SK-N-SH treated with all-trans-retinoic acid at 6 μM for 48 hours (cell line): Measurements from ENCODE around the gene AP3B1.

Experiments
- ARNTL ChIP-seq: fragments of 450-650 bp; formaldehyde crosslinking; IDR thresholded peaks from 2 replicates; pipeline ENCODE4 v1.5.0; 2020; ENCODE audit warnings: low read depth, mild to moderate bottlenecking, moderate library complexity, borderline replicate concordance
- BACH2 ChIP-seq: fragments of 250-450 bp; sonication (Bioruptor Pico); IDR thresholded peaks from 2 replicates; pipeline ENCODE4 v1.9.0; 2021; ENCODE audit warnings: mild to moderate bottlenecking, borderline replicate concordance
- CSRNP3 ChIP-seq: fragments of 250-450 bp; sonication (Bioruptor Pico); IDR thresholded peaks from 2 replicates; pipeline ENCODE4 v1.5.1; 2021; ENCODE audit warnings: mild to moderate bottlenecking, moderate library complexity
- PATZ1 ChIP-seq: fragments of 250-450 bp; sonication (Bioruptor Pico); IDR thresholded peaks from 2 replicates; pipeline ENCODE4 v1.8.0; 2020; ENCODE audit warnings: mild to moderate bottlenecking, moderate library complexity, borderline replicate concordance
- POU6F1 ChIP-seq: fragments of 250-450 bp; sonication (Bioruptor Pico); IDR thresholded peaks from 2 replicates; pipeline ENCODE4 v1.8.0; 2021; ENCODE audit warnings: low read depth, mild to moderate bottlenecking, moderate library complexity, borderline replicate concordance
- RARB ChIP-seq: fragments of 250-450 bp; sonication (Bioruptor Pico); IDR thresholded peaks from 2 replicates; pipeline ENCODE4 v1.8.0; 2021; ENCODE audit warnings: mild to moderate bottlenecking, moderate library complexity
- SNAI2 ChIP-seq: fragments of 250-450 bp; sonication (Bioruptor Pico); IDR thresholded peaks from 2 replicates; pipeline ENCODE4 v1.5.0; 2020; ENCODE audit warnings: mild to moderate bottlenecking, moderate library complexity
- TCF4 ChIP-seq: fragments of 250-450 bp; sonication (Bioruptor Pico); IDR thresholded peaks from 2 replicates; pipeline ENCODE4 v1.8.0; 2021; ENCODE audit warnings: mild to moderate bottlenecking, moderate library complexity, borderline replicate concordance
- TOX ChIP-seq: fragments of 250-450 bp; sonication (Bioruptor Pico); IDR thresholded peaks from 2 replicates; pipeline ENCODE4 v1.8.0; 2021; ENCODE audit warnings: mild to moderate bottlenecking, moderate library complexity, borderline replicate concordance
- ZFP3 ChIP-seq: fragments of 250-450 bp; sonication (Bioruptor Pico); IDR thresholded peaks from 2 replicates; pipeline ENCODE4 v1.5.0; 2020; ENCODE audit warnings: mild to moderate bottlenecking, moderate library complexity
- ZFP30 ChIP-seq: fragments of 450-650 bp; formaldehyde crosslinking; IDR thresholded peaks from 2 replicates; pipeline ENCODE4 v1.5.0; 2022; ENCODE audit warnings: mild to moderate bottlenecking, moderate library complexity
- ZNF565 ChIP-seq: fragments of 450-650 bp; formaldehyde crosslinking; conservative IDR thresholded peaks from 2 replicates; pipeline ENCODE4 v1.5.0; 2020; ENCODE audit warnings: low read depth, mild to moderate bottlenecking, moderate library complexity
- TF ChIP-seq, protein P1 (sequence below): fragments of 250-450 bp; sonication (Bioruptor Pico); IDR thresholded peaks from 2 replicates; pipeline ENCODE4 v1.5.1; 2020; ENCODE audit warnings: low read depth, mild to moderate bottlenecking, moderate library complexity
- TF ChIP-seq, protein P2 (sequence below): fragments of 250-450 bp; sonication (Bioruptor Pico); IDR thresholded peaks from 2 replicates; pipeline ENCODE4 v1.5.0; 2020; ENCODE audit warnings: mild to moderate bottlenecking, moderate library complexity

- no peak for TF ChIP-seq ZFP30 (CRISPR knock-in tag)
- no peak for TF ChIP-seq TOX (CRISPR knock-in tag)
- no peak for TF ChIP-seq PATZ1
- TF ChIP-seq, protein P1, sequence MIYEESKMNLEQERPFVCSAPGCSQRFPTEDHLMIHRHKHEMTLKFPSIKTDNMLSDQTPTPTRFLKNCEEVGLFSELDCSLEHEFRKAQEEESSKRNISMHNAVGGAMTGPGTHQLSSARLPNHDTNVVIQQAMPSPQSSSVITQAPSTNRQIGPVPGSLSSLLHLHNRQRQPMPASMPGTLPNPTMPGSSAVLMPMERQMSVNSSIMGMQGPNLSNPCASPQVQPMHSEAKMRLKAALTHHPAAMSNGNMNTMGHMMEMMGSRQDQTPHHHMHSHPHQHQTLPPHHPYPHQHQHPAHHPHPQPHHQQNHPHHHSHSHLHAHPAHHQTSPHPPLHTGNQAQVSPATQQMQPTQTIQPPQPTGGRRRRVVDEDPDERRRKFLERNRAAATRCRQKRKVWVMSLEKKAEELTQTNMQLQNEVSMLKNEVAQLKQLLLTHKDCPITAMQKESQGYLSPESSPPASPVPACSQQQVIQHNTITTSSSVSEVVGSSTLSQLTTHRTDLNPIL (CRISPR knock-in tag) = no peak
- TF ChIP-seq ZFP3 (CRISPR knock-in tag) = no peak
- TF ChIP-seq ARNTL (CRISPR knock-in tag) = no peak
- TF ChIP-seq, protein P2, sequence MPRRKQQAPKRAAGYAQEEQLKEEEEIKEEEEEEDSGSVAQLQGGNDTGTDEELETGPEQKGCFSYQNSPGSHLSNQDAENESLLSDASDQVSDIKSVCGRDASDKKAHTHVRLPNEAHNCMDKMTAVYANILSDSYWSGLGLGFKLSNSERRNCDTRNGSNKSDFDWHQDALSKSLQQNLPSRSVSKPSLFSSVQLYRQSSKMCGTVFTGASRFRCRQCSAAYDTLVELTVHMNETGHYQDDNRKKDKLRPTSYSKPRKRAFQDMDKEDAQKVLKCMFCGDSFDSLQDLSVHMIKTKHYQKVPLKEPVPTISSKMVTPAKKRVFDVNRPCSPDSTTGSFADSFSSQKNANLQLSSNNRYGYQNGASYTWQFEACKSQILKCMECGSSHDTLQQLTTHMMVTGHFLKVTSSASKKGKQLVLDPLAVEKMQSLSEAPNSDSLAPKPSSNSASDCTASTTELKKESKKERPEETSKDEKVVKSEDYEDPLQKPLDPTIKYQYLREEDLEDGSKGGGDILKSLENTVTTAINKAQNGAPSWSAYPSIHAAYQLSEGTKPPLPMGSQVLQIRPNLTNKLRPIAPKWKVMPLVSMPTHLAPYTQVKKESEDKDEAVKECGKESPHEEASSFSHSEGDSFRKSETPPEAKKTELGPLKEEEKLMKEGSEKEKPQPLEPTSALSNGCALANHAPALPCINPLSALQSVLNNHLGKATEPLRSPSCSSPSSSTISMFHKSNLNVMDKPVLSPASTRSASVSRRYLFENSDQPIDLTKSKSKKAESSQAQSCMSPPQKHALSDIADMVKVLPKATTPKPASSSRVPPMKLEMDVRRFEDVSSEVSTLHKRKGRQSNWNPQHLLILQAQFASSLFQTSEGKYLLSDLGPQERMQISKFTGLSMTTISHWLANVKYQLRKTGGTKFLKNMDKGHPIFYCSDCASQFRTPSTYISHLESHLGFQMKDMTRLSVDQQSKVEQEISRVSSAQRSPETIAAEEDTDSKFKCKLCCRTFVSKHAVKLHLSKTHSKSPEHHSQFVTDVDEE (CRISPR knock-in tag) = no peak
- TF ChIP-seq SNAI2 (CRISPR knock-in tag) = no peak
- TF ChIP-seq CSRNP3 (CRISPR knock-in tag) = no peak
- no peak for TF ChIP-seq ZNF565
- no peak for TF ChIP-seq RARB (CRISPR knock-in tag)
- no peak for TF ChIP-seq BACH2 (CRISPR knock-in tag)
- no peak for TF ChIP-seq TCF4
- TF ChIP-seq POU6F1 (CRISPR knock-in tag) = no peak
These were observed 32.4 kb upstream of the AP3B1 start for GRCh38 chr5:78326930-78327329.
